NCI-H526 treated with DMSO at 0.1 percent for 48 hours (cell line): ENCODE results near the gene KCND1.

Experiments
- DNase-seq: peaks from one replicate; lab custom pipeline; 2025; lab: John Stamatoyannopoulos, UW

KCND1 gene

GRCh38 chrX:48974574-48974973 lies 2.9 kb upstream of the KCND1 start:
- no peak for DNase-seq

GRCh38 chrX:48974033-48974432 lies 2.4 kb upstream of the KCND1 start:
- DNase-seq, result no peak

GRCh38 chrX:48972220-48973164 lies 848 bp upstream of the KCND1 start:
- DNase-seq, result no peak

- DNase-seq, result no peak
Observed at GRCh38 chrX:48969471-48969870, 2.2 kb downstream of the KCND1 start.

GRCh38 chrX:48968377-48968776 lies 3.3 kb downstream of the KCND1 start:
- no peak for DNase-seq

GRCh38 chrX:48966796-48967579 lies 4.7 kb downstream of the KCND1 start:
- DNase-seq, result no peak

GRCh38 chrX:48965959-48966358 lies 5.7 kb downstream of the KCND1 start:
- no peak for DNase-seq

- peak; percentile 5 for DNase-seq
Observed at GRCh38 chrX:48961585-48962091, 10.0 kb downstream of the KCND1 start.

- no peak for DNase-seq
Observed at GRCh38 chrX:48960291-48960690, 11.4 kb downstream of the KCND1 start.

- peak; percentile 41 for DNase-seq
Observed at GRCh38 chrX:48958635-48959094, 13.0 kb downstream of the KCND1 start.

- DNase-seq, result peak; percentile 92
Observed at GRCh38 chrX:48957827-48958634, 13.6 kb downstream of the KCND1 start.

- DNase-seq, result peak; percentile 53
Observed at GRCh38 chrX:48957477-48957826, 14.2 kb downstream of the KCND1 start, which contains the start of gene OTUD5. TSS of gene OTUD5 (minus strand) at chrX:48957607. CDS start at chrX:48957570, 37 bp downstream.

- DNase-seq, result no peak
Observed at GRCh38 chrX:48956728-48957414, 14.8 kb downstream of the KCND1 start.

- no peak for DNase-seq
Observed at GRCh38 chrX:48948589-48948988, 23.1 kb downstream of the KCND1 start.

- peak; percentile 5 for DNase-seq
Observed at GRCh38 chrX:48945517-48946348, 25.9 kb downstream of the KCND1 start.

- DNase-seq, result no peak
Observed at GRCh38 chrX:48942895-48943294, 28.7 kb downstream of the KCND1 start.

- no peak for DNase-seq
Observed at GRCh38 chrX:48940404-48940955, 31.2 kb downstream of the KCND1 start.

GRCh38 chrX:48939524-48940228 lies 32.0 kb downstream of the KCND1 start:
- DNase-seq, result no peak

GRCh38 chrX:48938721-48939425 lies 32.8 kb downstream of the KCND1 start:
- DNase-seq, result no peak
